NCI-H1417 (cell line): ENCODE results near the gene ANAPC1.
A peak's percentile ranks its signal among the peaks of the same experiment; 100 is the strongest.
"Not testable (repeated sequence)": the region's sequence is repeated elsewhere in the genome, so short reads cannot be mapped to it uniquely, and the experiment has no call there.

Experiments used
- DNase-seq, 3 experiments: peaks; one replicate each; lab custom pipeline; 2025; lab: John Stamatoyannopoulos, UW

The ANAPC1 gene

GRCh38 chr2:111735838-111736721, 147.9 kb downstream of the ANAPC1 start:
- peak in 2 of 3 experiments; percentile 21 to 65 for DNase-seq

GRCh38 chr2:111735420-111735819, 148.6 kb downstream of the ANAPC1 start:
- DNase-seq: not testable (repeated sequence)

GRCh38 chr2:111729812-111730458, 154.1 kb downstream of the ANAPC1 start:
- DNase-seq: not testable (repeated sequence)

DNA sequence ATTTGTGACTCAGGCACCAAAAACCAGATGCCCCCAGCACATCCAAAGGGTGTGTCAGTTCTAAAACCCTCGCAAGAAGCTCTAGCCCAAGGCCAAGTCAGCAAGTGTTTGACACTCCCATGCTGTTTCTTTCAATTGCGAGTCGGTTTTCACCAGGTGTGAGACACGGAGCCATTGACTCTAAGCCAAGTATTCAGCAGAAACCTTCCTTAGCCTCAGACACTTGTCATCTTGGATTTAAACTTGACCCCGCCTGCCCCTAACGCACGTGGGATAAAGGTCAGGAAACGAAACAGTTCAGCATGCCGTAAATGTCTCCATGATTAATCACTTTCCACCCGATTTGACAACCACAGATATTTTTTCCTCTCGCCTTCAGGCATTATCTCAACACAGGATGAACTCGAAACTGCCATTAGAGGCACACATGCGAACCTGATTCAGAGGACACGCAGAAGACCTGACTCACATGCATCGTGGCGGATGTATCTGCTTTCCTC, 156.3 kb downstream of the ANAPC1 start:
- DNase-seq: not testable (repeated sequence)

GRCh38 chr2:111725742-111726141, 158.3 kb downstream of the ANAPC1 start:
- DNase-seq: not testable (repeated sequence)

- not testable (repeated sequence) for DNase-seq
Measured at GRCh38 chr2:111719610-111720009, 164.4 kb downstream of the ANAPC1 start.
